A549 (cell line): ENCODE measurements around the gene OR5B12. TPM values are rescaled to one million over a fixed set of nuclear protein-coding genes. Genes with fewer than 3 reads are reported as not detected.

Experiments used
- ATAC-seq, 2 experiments: fragments of 200-7000 bp in 1 of 2; fragments of >200 bp in 1 of 2; cut with Nextera tagmentation in 1 of 2; cut with Tn5 transposase in 1 of 2; 3 replicates each; pipeline versions ENCODE4 v1.8.0 to v1.9.1; 2018 to 2020; ENCODE audit warnings: mild to moderate bottlenecking in 1 of 2, moderate library complexity in 1 of 2
- CTCF ChIA-PET: fragments of 300-600 bp; sonication (Branson Sonifier 250); formaldehyde crosslinking; extraction: SDS; loops from one replicate; lab custom pipeline; 2021; ENCODE audit warnings: antibody characterized with exemption, inconsistent platforms; lab: Yijun Ruan, JAX
- POLR2A ChIA-PET: fragments of 350-600 bp; formaldehyde crosslinking; extraction: SDS; loops from one replicate; lab custom pipeline; 2021; ENCODE audit warnings: antibody characterized with exemption, inconsistent platforms; lab: Yijun Ruan, JAX
- DNase-seq, 2 experiments: peaks; one replicate each; pipeline versions ENCODE4 v3.0.0 to v3.0.0-alpha.2; 2011 to 2016; ENCODE audit warnings: low read depth in 1 of 2, low spot score in 1 of 2
- FAIRE-seq: peaks from 2 replicates; lab custom pipeline; 2011; peaks lifted over from hg19 to GRCh38; lab: Jason Lieb, UNC
- H3K27ac ChIP-seq, 2 experiments: fragments of >200 bp; sonication (Bioruptor Twin); formaldehyde crosslinking; 3 replicates each; pipeline ENCODE4 v1.5.1; 2016 to 2017
- H3K4me1 ChIP-seq: fragments of >200 bp; sonication (Bioruptor Twin); formaldehyde crosslinking; 3 replicates; pipeline ENCODE4 v1.6.1; 2016
- H3K4me2 ChIP-seq: fragments of >200 bp; sonication (Bioruptor Twin); formaldehyde crosslinking; 3 replicates; pipeline ENCODE4 v1.6.1; 2016
- H3K4me3 ChIP-seq: fragments of >200 bp; sonication (Bioruptor Twin); formaldehyde crosslinking; 3 replicates; pipeline ENCODE4 v1.5.1; 2016
- H3K9me3 ChIP-seq: fragments of >200 bp; sonication (Bioruptor Twin); formaldehyde crosslinking; 3 replicates; pipeline ENCODE4 v1.6.1; 2016
- BHLHE40 ChIP-seq: IDR thresholded peaks from 2 replicates; pipeline ENCODE4 v1.6.1; 2012; ENCODE audit warnings: low read depth, low read length, inconsistent platforms
- CHD4 ChIP-seq: fragments of 200-600 bp; sonication (generic); IDR thresholded peaks from 2 replicates; pipeline ENCODE4 v1.6.1; 2016; ENCODE audit warnings: antibody characterized with exemption, mild to moderate bottlenecking, borderline replicate concordance
- ESRRA ChIP-seq: fragments of 150-350 bp; IDR thresholded peaks from 2 replicates; pipeline ENCODE4 v1.6.1; 2014; ENCODE audit warnings: mild to moderate bottlenecking, low read length, borderline replicate concordance
- FOSB ChIP-seq: fragments of 250-450 bp; sonication (Bioruptor Pico); IDR thresholded peaks from 2 replicates; pipeline ENCODE4 v1.5.0; 2020; ENCODE audit warnings: mild to moderate bottlenecking, moderate library complexity
- FOXS1 ChIP-seq: fragments of 250-450 bp; sonication (Bioruptor Pico); IDR thresholded peaks from 2 replicates; pipeline ENCODE4 v1.5.0; 2020; ENCODE audit warnings: mild to moderate bottlenecking, moderate library complexity
- HDAC2 ChIP-seq: fragments of 200-600 bp; sonication (generic); IDR thresholded peaks from 2 replicates; pipeline ENCODE4 v1.6.1; 2016
- HOXA7 ChIP-seq: fragments of 250-450 bp; sonication (Bioruptor Pico); IDR thresholded peaks from 2 replicates; pipeline ENCODE4 v1.5.0; 2020; ENCODE audit warnings: mild to moderate bottlenecking, moderate library complexity
- HOXB13 ChIP-seq: fragments of 250-450 bp; sonication (Bioruptor Pico); IDR thresholded peaks from 2 replicates; pipeline ENCODE4 v1.5.0; 2020; ENCODE audit warnings: low read depth, mild to moderate bottlenecking, moderate library complexity
- HOXB5 ChIP-seq: fragments of 250-450 bp; sonication (Bioruptor Pico); IDR thresholded peaks from 2 replicates; pipeline ENCODE4 v1.5.0; 2020; ENCODE audit warnings: mild to moderate bottlenecking, moderate library complexity
- NFE2L2 ChIP-seq: fragments of 150-350 bp; conservative IDR thresholded peaks from 2 replicates; pipeline ENCODE4 v1.6.1; 2014; ENCODE audit warnings: low read length
- NPAS2 ChIP-seq: fragments of 250-450 bp; sonication (Bioruptor Pico); IDR thresholded peaks from 2 replicates; pipeline ENCODE4 v1.8.0; 2022; ENCODE audit warnings: mild to moderate bottlenecking, moderate library complexity, borderline replicate concordance
- NR3C1 ChIP-seq: fragments of >200 bp; sonication (Bioruptor Twin); formaldehyde crosslinking; IDR thresholded peaks from 3 replicates; pipeline ENCODE4 v1.6.1; 2017
- POLR2A ChIP-seq: IDR thresholded peaks from 2 replicates; pipeline ENCODE4 v1.6.1; 2012; ENCODE audit warnings: mild to moderate bottlenecking, low read length
- RAD21 ChIP-seq, 2 experiments: fragments of >200 bp in 1 of 2; sonication (Bioruptor Twin) in 1 of 2; formaldehyde crosslinking in 1 of 2; IDR thresholded peaks in 1 of 2; conservative IDR thresholded peaks in 1 of 2; 2 replicates in 1 of 2; 3 replicates in 1 of 2; pipeline ENCODE4 v1.6.1; 2012 to 2018; ENCODE audit warnings: inconsistent platforms in 1 of 2
- RARB ChIP-seq: fragments of 250-450 bp; sonication (Bioruptor Pico); IDR thresholded peaks from 2 replicates; pipeline ENCODE4 v1.8.0; 2021; ENCODE audit warnings: mild to moderate bottlenecking, moderate library complexity
- SREBF2 ChIP-seq: fragments of 450-650 bp; IDR thresholded peaks from 2 replicates; pipeline ENCODE4 v1.6.1; 2014; ENCODE audit warnings: mild to moderate bottlenecking, moderate library complexity
- ZC3H11A ChIP-seq: fragments of 450-650 bp; IDR thresholded peaks from 2 replicates; pipeline ENCODE4 v1.6.1; 2014; ENCODE audit warnings: antibody characterized with exemption, mild to moderate bottlenecking
- ZSCAN20 ChIP-seq: fragments of 250-450 bp; sonication (Bioruptor Pico); IDR thresholded peaks from 2 replicates; pipeline ENCODE4 v1.8.0; 2022; ENCODE audit warnings: mild to moderate bottlenecking, moderate library complexity
- WGBS: methylation state at CpG from one replicate; pipeline ENCODE4 v1.1.6; 2017; ENCODE audit errors: missing lambda C conversion rate; 5-methylcytosine and 5-hydroxymethylcytosine counted together
- polyA plus RNA-seq, 4 experiments: library from polyadenylated mRNA; depleted of rRNA in 3 of 4; stranded (reverse); fragments of >200 nt; fragmentation: RNase III in 1 of 4; extraction: RNeasy Plus Mini Kit Qiagen cat#74134 plus additional on column Dnase treatment in 1 of 4; gene quantifications; 2 replicates in 3 of 4; 3 replicates in 1 of 4; pipeline ENCODE4 v1.2.3, GENCODE V29; 2011 to 2017
- TF ChIP-seq, protein P1 (sequence below): IDR thresholded peaks from 2 replicates; pipeline ENCODE4 v1.6.1; 2012
- TF ChIP-seq, protein P2 (sequence below): fragments of >200 bp; sonication (Bioruptor Twin); formaldehyde crosslinking; IDR thresholded peaks from 3 replicates; pipeline ENCODE4 v1.5.1; 2016
- TF ChIP-seq, protein P3 (sequence below): fragments of >200 bp; sonication (Bioruptor Twin); formaldehyde crosslinking; IDR thresholded peaks from 3 replicates; pipeline ENCODE4 v1.6.1; 2016
- TF ChIP-seq, protein P4 (sequence below): fragments of 450-650 bp; IDR thresholded peaks from 2 replicates; pipeline ENCODE4 v1.6.1; 2014; ENCODE audit warnings: antibody characterized with exemption

The OR5B12 gene
- polyA plus RNA-seq, 2 of the 4 experiments (the other 2 are of a cell fraction), result not detected

DNA sequence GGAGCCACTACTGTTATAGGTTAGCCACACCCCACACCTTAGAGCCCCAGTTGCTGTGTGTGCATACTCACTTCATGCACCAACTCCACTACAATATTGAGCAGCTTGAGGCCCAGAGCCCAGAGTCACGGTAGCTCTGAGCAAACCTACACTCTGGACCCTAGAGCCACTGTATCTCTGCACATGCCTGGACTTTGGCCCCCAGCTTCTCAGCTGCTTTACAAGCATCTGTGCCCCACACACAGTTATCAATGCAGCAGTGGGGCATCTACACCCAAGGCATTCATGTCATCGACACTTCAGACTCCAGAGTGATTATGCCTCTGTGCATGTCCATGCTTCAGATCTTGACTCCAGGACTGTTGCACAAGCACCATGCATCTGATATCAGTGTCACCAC, 2.3 kb upstream of the OR5B12 start:
- ChIA-PET CTCF (no interaction called here), POLR2A (no interaction called here)
- no peak overlapping the region for H3K4me3 ChIP-seq
- no peak overlapping the region for H3K27ac ChIP-seq
- ATAC-seq (no peak), FAIRE-seq (no peak), DNase-seq (no peak)
- TF ChIP-seq, protein P1, sequence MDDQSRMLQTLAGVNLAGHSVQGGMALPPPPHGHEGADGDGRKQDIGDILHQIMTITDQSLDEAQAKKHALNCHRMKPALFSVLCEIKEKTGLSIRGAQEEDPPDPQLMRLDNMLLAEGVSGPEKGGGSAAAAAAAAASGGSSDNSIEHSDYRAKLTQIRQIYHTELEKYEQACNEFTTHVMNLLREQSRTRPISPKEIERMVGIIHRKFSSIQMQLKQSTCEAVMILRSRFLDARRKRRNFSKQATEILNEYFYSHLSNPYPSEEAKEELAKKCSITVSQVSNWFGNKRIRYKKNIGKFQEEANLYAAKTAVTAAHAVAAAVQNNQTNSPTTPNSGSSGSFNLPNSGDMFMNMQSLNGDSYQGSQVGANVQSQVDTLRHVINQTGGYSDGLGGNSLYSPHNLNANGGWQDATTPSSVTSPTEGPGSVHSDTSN, result no peak
- TF ChIP-seq ZC3H11A (no peak), FOSB (CRISPR knock-in tag) (no peak), HOXB13 (CRISPR knock-in tag) (no peak), FOXS1 (CRISPR knock-in tag) (no peak), ESRRA (no peak), CHD4 (no peak), NPAS2 (no peak), SREBF2 (no peak), ZSCAN20 (CRISPR knock-in tag) (no peak), RARB (CRISPR knock-in tag) (no peak), HOXB5 (CRISPR knock-in tag) (no peak), NR3C1 (no peak), NFE2L2 (no peak), BHLHE40 (no peak)
- TF ChIP-seq, protein P2, sequence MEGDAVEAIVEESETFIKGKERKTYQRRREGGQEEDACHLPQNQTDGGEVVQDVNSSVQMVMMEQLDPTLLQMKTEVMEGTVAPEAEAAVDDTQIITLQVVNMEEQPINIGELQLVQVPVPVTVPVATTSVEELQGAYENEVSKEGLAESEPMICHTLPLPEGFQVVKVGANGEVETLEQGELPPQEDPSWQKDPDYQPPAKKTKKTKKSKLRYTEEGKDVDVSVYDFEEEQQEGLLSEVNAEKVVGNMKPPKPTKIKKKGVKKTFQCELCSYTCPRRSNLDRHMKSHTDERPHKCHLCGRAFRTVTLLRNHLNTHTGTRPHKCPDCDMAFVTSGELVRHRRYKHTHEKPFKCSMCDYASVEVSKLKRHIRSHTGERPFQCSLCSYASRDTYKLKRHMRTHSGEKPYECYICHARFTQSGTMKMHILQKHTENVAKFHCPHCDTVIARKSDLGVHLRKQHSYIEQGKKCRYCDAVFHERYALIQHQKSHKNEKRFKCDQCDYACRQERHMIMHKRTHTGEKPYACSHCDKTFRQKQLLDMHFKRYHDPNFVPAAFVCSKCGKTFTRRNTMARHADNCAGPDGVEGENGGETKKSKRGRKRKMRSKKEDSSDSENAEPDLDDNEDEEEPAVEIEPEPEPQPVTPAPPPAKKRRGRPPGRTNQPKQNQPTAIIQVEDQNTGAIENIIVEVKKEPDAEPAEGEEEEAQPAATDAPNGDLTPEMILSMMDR, result no peak
- TF ChIP-seq, protein P3, sequence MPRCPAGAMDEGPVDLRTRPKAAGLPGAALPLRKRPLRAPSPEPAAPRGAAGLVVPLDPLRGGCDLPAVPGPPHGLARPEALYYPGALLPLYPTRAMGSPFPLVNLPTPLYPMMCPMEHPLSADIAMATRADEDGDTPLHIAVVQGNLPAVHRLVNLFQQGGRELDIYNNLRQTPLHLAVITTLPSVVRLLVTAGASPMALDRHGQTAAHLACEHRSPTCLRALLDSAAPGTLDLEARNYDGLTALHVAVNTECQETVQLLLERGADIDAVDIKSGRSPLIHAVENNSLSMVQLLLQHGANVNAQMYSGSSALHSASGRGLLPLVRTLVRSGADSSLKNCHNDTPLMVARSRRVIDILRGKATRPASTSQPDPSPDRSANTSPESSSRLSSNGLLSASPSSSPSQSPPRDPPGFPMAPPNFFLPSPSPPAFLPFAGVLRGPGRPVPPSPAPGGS, result no peak
- TF ChIP-seq, protein P4, sequence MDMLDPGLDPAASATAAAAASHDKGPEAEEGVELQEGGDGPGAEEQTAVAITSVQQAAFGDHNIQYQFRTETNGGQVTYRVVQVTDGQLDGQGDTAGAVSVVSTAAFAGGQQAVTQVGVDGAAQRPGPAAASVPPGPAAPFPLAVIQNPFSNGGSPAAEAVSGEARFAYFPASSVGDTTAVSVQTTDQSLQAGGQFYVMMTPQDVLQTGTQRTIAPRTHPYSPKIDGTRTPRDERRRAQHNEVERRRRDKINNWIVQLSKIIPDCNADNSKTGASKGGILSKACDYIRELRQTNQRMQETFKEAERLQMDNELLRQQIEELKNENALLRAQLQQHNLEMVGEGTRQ, result no peak
- no peak overlapping the region for H3K4me2 ChIP-seq
- no peaks in the 10 kb centered on the region for H3K4me1 ChIP-seq
- H3K9me3 ChIP-seq, result no peaks in the 10 kb centered on the region
- WGBS, result 0% methylated on average over 2 of the region's 2 CpGs

DNA sequence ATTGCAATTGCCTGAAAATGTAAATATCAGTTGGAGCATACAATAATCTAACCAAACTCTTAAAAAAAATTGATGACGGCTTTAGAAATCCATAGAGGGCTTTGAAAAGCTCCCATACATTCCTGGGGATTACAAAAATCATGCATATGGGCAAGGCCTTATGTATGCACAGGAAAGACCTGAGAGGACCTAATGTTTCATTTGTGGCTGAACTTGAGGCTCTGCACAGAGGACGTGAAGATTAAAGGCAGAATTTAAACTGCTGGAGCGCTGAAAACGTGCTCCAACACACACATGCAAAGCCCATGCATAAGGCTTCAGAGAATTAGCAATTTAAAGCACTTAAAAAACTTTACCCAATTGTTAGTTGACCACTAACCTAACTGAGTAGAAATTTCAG, 3.5 kb downstream of the OR5B12 start:
- Histone ChIP-seq H3K4me2 (no peak overlapping the region), H3K4me3 (no peak overlapping the region), H3K27ac (no peak overlapping the region), H3K9me3 (no peaks in the 10 kb centered on the region; the same call in 2 of the 3 replicates), H3K4me1 (no peaks in the 10 kb centered on the region)
- POLR2A ChIA-PET, result no interaction called here
- TF ChIP-seq NR3C1, result no peak
- TF ChIP-seq ZSCAN20 (CRISPR knock-in tag), result no peak
- no peak for TF ChIP-seq HOXA7 (CRISPR knock-in tag)
- no peak for TF ChIP-seq RAD21 (conservative IDR thresholded peaks at IDR 0.05 in 1 of 2, IDR thresholded peaks at IDR 0.05 in 1 of 2)
- no peak for TF ChIP-seq HOXB13 (CRISPR knock-in tag)
- TF ChIP-seq HDAC2, result no peak
- TF ChIP-seq ZC3H11A, result no peak
- TF ChIP-seq POLR2A, result no peak
- FAIRE-seq (no peak), DNase-seq (no peak), ATAC-seq (no peak)
- 0% methylated on average over 4 of the region's 4 CpGs for WGBS
- CTCF ChIA-PET, result no interaction called here
